BE2C (cell line): Measurements from ENCODE around the gene CACNA1D.

Experiments used
- DNase-seq: peaks from one replicate; pipeline ENCODE4 v3.0.0-alpha.2; 2020
- H3K27me3 ChIP-seq: fragments of 250-450 bp; sonication (Bioruptor Pico); 2 replicates; pipeline ENCODE4 v1.5.1; 2020; ENCODE audit warnings: mild to moderate bottlenecking
- H3K36me3 ChIP-seq: fragments of 250-450 bp; sonication (Bioruptor Pico); 2 replicates; pipeline ENCODE4 v1.5.1; 2020; ENCODE audit warnings: mild to moderate bottlenecking
- H3K4me1 ChIP-seq: fragments of 250-450 bp; sonication (Bioruptor Pico); 2 replicates; pipeline ENCODE4 v1.5.1; 2020
- H3K4me3 ChIP-seq: 2 replicates; pipeline ENCODE4 v1.5.1; 2011; ENCODE audit warnings: low read depth, low read length
- H3K9me3 ChIP-seq: fragments of 250-450 bp; sonication (Bioruptor Pico); 2 replicates; pipeline ENCODE4 v1.5.1; 2020
- TF ChIP-seq, protein P1 (sequence below): IDR thresholded peaks from 2 replicates; pipeline ENCODE4 v1.5.1; 2012; ENCODE audit warnings: mild to moderate bottlenecking, low read depth, low read length

CACNA1D gene

GRCh38 chr3:53534676-53535400 is 40.4 kb downstream of the CACNA1D start:
- Histone ChIP-seq H3K27me3 (no peaks in the 10 kb centered on the region), H3K9me3 (no peaks in the 10 kb centered on the region), H3K4me3 (no peak overlapping the region), H3K36me3 (no peaks in the 10 kb centered on the region), H3K4me1 (no peaks in the 10 kb centered on the region)
- no peak for DNase-seq
- TF ChIP-seq, protein P1, sequence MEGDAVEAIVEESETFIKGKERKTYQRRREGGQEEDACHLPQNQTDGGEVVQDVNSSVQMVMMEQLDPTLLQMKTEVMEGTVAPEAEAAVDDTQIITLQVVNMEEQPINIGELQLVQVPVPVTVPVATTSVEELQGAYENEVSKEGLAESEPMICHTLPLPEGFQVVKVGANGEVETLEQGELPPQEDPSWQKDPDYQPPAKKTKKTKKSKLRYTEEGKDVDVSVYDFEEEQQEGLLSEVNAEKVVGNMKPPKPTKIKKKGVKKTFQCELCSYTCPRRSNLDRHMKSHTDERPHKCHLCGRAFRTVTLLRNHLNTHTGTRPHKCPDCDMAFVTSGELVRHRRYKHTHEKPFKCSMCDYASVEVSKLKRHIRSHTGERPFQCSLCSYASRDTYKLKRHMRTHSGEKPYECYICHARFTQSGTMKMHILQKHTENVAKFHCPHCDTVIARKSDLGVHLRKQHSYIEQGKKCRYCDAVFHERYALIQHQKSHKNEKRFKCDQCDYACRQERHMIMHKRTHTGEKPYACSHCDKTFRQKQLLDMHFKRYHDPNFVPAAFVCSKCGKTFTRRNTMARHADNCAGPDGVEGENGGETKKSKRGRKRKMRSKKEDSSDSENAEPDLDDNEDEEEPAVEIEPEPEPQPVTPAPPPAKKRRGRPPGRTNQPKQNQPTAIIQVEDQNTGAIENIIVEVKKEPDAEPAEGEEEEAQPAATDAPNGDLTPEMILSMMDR, result no peak

GRCh38 chr3:53536282-53536681 is 41.9 kb downstream of the CACNA1D start:
- Histone ChIP-seq H3K27me3 (no peaks in the 10 kb centered on the region), H3K9me3 (no peaks in the 10 kb centered on the region), H3K4me3 (no peak overlapping the region), H3K36me3 (no peaks in the 10 kb centered on the region), H3K4me1 (no peaks in the 10 kb centered on the region)
- no peak for DNase-seq
- TF ChIP-seq, protein P1, result no peak

DNA sequence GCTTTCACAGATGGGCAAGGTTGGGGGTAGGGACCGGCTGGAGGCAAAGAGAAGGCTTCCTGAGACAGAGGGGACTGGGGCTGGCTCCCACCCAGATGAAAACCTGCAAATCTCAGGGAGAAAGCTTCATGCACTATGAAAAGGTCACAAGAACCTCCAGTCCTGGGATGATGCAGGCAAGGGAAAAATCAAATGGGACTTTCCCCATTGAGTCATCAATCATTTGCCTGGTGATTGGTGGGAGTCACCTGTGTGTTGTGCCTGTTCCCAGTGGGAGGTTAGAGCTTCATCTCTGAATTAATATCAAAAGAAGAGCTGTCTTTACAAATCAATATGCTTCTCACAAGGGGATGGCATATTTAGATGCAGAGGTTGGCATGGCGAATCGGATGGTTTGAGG is 49.9 kb downstream of the CACNA1D start:
- DNase-seq, result no peak
- Histone ChIP-seq H3K9me3 (no peaks in the 10 kb centered on the region), H3K27me3 (no peaks in the 10 kb centered on the region), H3K36me3 (no peaks in the 10 kb centered on the region), H3K4me1 (no peaks in the 10 kb centered on the region), H3K4me3 (no peak overlapping the region)
- TF ChIP-seq, protein P1, result no peak

GRCh38 chr3:53545310-53545995 is 51.0 kb downstream of the CACNA1D start:
- H3K9me3 ChIP-seq, result no peaks in the 10 kb centered on the region
- no peaks in the 10 kb centered on the region for H3K4me1 ChIP-seq
- TF ChIP-seq, protein P1, result no peak
- no peaks in the 10 kb centered on the region for H3K36me3 ChIP-seq
- no peaks in the 10 kb centered on the region for H3K27me3 ChIP-seq
- no peak for DNase-seq
- no peak overlapping the region for H3K4me3 ChIP-seq

GRCh38 chr3:53545996-53546359 is 51.6 kb downstream of the CACNA1D start:
- no peaks in the 10 kb centered on the region for H3K36me3 ChIP-seq
- TF ChIP-seq, protein P1, result no peak
- H3K27me3 ChIP-seq, result no peaks in the 10 kb centered on the region
- no peaks in the 10 kb centered on the region for H3K9me3 ChIP-seq
- no peaks in the 10 kb centered on the region for H3K4me1 ChIP-seq
- no peak overlapping the region for H3K4me3 ChIP-seq
- DNase-seq, result no peak

GRCh38 chr3:53547327-53547726 is 52.9 kb downstream of the CACNA1D start:
- Histone ChIP-seq H3K27me3 (no peaks in the 10 kb centered on the region), H3K4me1 (no peaks in the 10 kb centered on the region), H3K36me3 (no peaks in the 10 kb centered on the region), H3K9me3 (no peaks in the 10 kb centered on the region), H3K4me3 (no peak overlapping the region)
- no peak for DNase-seq
- TF ChIP-seq, protein P1, result no peak
